ENCODE measurements around the gene USP47.

The USP47 gene

GRCh38 chr11:11898648-11899047 lies 56.9 kb downstream of the USP47 start:
- no peak for ATAC-seq

GRCh38 chr11:11899401-11899800 lies 57.6 kb downstream of the USP47 start:
- 0 out of 3 replicates have a peak, but pooled peaks have one; percentile 28 for ATAC-seq
- TF ChIP-seq, protein P1, sequence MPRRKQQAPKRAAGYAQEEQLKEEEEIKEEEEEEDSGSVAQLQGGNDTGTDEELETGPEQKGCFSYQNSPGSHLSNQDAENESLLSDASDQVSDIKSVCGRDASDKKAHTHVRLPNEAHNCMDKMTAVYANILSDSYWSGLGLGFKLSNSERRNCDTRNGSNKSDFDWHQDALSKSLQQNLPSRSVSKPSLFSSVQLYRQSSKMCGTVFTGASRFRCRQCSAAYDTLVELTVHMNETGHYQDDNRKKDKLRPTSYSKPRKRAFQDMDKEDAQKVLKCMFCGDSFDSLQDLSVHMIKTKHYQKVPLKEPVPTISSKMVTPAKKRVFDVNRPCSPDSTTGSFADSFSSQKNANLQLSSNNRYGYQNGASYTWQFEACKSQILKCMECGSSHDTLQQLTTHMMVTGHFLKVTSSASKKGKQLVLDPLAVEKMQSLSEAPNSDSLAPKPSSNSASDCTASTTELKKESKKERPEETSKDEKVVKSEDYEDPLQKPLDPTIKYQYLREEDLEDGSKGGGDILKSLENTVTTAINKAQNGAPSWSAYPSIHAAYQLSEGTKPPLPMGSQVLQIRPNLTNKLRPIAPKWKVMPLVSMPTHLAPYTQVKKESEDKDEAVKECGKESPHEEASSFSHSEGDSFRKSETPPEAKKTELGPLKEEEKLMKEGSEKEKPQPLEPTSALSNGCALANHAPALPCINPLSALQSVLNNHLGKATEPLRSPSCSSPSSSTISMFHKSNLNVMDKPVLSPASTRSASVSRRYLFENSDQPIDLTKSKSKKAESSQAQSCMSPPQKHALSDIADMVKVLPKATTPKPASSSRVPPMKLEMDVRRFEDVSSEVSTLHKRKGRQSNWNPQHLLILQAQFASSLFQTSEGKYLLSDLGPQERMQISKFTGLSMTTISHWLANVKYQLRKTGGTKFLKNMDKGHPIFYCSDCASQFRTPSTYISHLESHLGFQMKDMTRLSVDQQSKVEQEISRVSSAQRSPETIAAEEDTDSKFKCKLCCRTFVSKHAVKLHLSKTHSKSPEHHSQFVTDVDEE (CRISPR knock-in tag; IDR thresholded peaks at IDR 0.05) = no peak
- TF ChIP-seq TOX (CRISPR knock-in tag; IDR thresholded peaks at IDR 0.05; ENCODE audit: borderline replicate concordance) = no peak
- no peak for TF ChIP-seq ZNF565 (CRISPR knock-in tag; conservative IDR thresholded peaks at IDR 0.05; ENCODE audit: low read depth)
- no peak for TF ChIP-seq ZC3H10 (CRISPR knock-in tag; IDR thresholded peaks at IDR 0.05)
- TF ChIP-seq CREB5 (CRISPR knock-in tag; IDR thresholded peaks at IDR 0.05; ENCODE audit: low read depth) = no peak
- no peak for TF ChIP-seq CSDC2 (CRISPR knock-in tag; IDR thresholded peaks at IDR 0.05)
- TF ChIP-seq ZFP3 (CRISPR knock-in tag; IDR thresholded peaks at IDR 0.05) = no peak
- TF ChIP-seq ESRRG (CRISPR knock-in tag; IDR thresholded peaks at IDR 0.05) = no peak
- TF ChIP-seq RARB (CRISPR knock-in tag; IDR thresholded peaks at IDR 0.05) = no peak
- TF ChIP-seq PPARA (CRISPR knock-in tag; IDR thresholded peaks at IDR 0.05; ENCODE audit: borderline replicate concordance) = no peak
- TF ChIP-seq ZNF70 (CRISPR knock-in tag; IDR thresholded peaks at IDR 0.05) = no peak
- TF ChIP-seq SNAI2 (CRISPR knock-in tag; IDR thresholded peaks at IDR 0.05) = no peak
- TF ChIP-seq GLIS3 (CRISPR knock-in tag; IDR thresholded peaks at IDR 0.05) = no peak
- no peak for TF ChIP-seq OSR1 (CRISPR knock-in tag; IDR thresholded peaks at IDR 0.05)
- TF ChIP-seq, protein P2, sequence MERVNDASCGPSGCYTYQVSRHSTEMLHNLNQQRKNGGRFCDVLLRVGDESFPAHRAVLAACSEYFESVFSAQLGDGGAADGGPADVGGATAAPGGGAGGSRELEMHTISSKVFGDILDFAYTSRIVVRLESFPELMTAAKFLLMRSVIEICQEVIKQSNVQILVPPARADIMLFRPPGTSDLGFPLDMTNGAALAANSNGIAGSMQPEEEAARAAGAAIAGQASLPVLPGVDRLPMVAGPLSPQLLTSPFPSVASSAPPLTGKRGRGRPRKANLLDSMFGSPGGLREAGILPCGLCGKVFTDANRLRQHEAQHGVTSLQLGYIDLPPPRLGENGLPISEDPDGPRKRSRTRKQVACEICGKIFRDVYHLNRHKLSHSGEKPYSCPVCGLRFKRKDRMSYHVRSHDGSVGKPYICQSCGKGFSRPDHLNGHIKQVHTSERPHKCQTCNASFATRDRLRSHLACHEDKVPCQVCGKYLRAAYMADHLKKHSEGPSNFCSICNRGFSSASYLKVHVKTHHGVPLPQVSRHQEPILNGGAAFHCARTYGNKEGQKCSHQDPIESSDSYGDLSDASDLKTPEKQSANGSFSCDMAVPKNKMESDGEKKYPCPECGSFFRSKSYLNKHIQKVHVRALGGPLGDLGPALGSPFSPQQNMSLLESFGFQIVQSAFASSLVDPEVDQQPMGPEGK (CRISPR knock-in tag; IDR thresholded peaks at IDR 0.05; ENCODE audit: borderline replicate concordance) = no peak

More at GRCh38 chr11:11898648-11899047, 56.9 kb downstream of the USP47 start:
- no peak for TF ChIP-seq CREB5 (CRISPR knock-in tag; IDR thresholded peaks at IDR 0.05; ENCODE audit: low read depth)
- TF ChIP-seq ARNTL (CRISPR knock-in tag; IDR thresholded peaks at IDR 0.05; ENCODE audit: borderline replicate concordance, low read depth) = no peak
- TF ChIP-seq, protein P3, sequence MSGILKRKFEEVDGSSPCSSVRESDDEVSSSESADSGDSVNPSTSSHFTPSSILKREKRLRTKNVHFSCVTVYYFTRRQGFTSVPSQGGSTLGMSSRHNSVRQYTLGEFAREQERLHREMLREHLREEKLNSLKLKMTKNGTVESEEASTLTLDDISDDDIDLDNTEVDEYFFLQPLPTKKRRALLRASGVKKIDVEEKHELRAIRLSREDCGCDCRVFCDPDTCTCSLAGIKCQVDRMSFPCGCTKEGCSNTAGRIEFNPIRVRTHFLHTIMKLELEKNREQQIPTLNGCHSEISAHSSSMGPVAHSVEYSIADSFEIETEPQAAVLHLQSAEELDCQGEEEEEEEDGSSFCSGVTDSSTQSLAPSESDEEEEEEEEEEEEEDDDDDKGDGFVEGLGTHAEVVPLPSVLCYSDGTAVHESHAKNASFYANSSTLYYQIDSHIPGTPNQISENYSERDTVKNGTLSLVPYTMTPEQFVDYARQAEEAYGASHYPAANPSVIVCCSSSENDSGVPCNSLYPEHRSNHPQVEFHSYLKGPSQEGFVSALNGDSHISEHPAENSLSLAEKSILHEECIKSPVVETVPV (CRISPR knock-in tag; IDR thresholded peaks at IDR 0.05) = no peak
- TF ChIP-seq PPARA (CRISPR knock-in tag; IDR thresholded peaks at IDR 0.05; ENCODE audit: borderline replicate concordance) = no peak
- no peak for TF ChIP-seq TCF4 (CRISPR knock-in tag; IDR thresholded peaks at IDR 0.05; ENCODE audit: borderline replicate concordance)
- TF ChIP-seq ESRRG (CRISPR knock-in tag; IDR thresholded peaks at IDR 0.05) = no peak
- TF ChIP-seq OSR1 (CRISPR knock-in tag; IDR thresholded peaks at IDR 0.05) = no peak
- TF ChIP-seq ZNF8 (CRISPR knock-in tag; IDR thresholded peaks at IDR 0.05) = no peak
- TF ChIP-seq TOX (CRISPR knock-in tag; IDR thresholded peaks at IDR 0.05; ENCODE audit: borderline replicate concordance) = no peak
- no peak for TF ChIP-seq BACH2 (CRISPR knock-in tag; IDR thresholded peaks at IDR 0.05; ENCODE audit: borderline replicate concordance)
- no peak for TF ChIP-seq POU6F1 (CRISPR knock-in tag; IDR thresholded peaks at IDR 0.05; ENCODE audit: borderline replicate concordance, low read depth)
- no peak for TF ChIP-seq RARB (CRISPR knock-in tag; IDR thresholded peaks at IDR 0.05)
- TF ChIP-seq ISL1 (CRISPR knock-in tag; IDR thresholded peaks at IDR 0.05) = no peak
- no peak for TF ChIP-seq ZNF565 (CRISPR knock-in tag; conservative IDR thresholded peaks at IDR 0.05; ENCODE audit: low read depth)
- TF ChIP-seq GLIS3 (CRISPR knock-in tag; IDR thresholded peaks at IDR 0.05) = no peak
- TF ChIP-seq ZFP30 (CRISPR knock-in tag; IDR thresholded peaks at IDR 0.05) = no peak
- no peak for TF ChIP-seq ZNF70 (CRISPR knock-in tag; IDR thresholded peaks at IDR 0.05)
- no peak for TF ChIP-seq ZFP3 (CRISPR knock-in tag; IDR thresholded peaks at IDR 0.05)
- TF ChIP-seq, protein P1 (CRISPR knock-in tag; IDR thresholded peaks at IDR 0.05) = no peak

Data from SK-N-SH treated with all-trans-retinoic acid at 6 μM for 48 hours (cell line).